SJCRH30 (cell line): ENCODE data around the gene ZG16B. TPM values are rescaled to one million over a fixed set of nuclear protein-coding genes. Genes with fewer than 3 reads are reported as not detected.

ENCODE experiments used
- DNase-seq, 2 experiments: peaks; one replicate each; pipeline ENCODE4 v3.0.0-alpha.2; 2015 to 2020
- H3K27ac ChIP-seq: fragments of 250-450 bp; sonication (Bioruptor Pico); 2 replicates; pipeline ENCODE4 v1.5.1; 2020; ENCODE audit warnings: mild to moderate bottlenecking, moderate library complexity
- H3K27me3 ChIP-seq: fragments of 250-450 bp; sonication (Bioruptor Pico); 2 replicates; pipeline ENCODE4 v1.5.1; 2020; ENCODE audit warnings: mild to moderate bottlenecking, moderate library complexity
- H3K36me3 ChIP-seq: fragments of 250-450 bp; sonication (Bioruptor Pico); 2 replicates; pipeline ENCODE4 v1.5.1; 2020; ENCODE audit warnings: mild to moderate bottlenecking, moderate library complexity
- H3K4me1 ChIP-seq: fragments of 250-450 bp; sonication (Bioruptor Pico); 2 replicates; pipeline ENCODE4 v1.5.1; 2020; ENCODE audit warnings: mild to moderate bottlenecking, moderate library complexity
- H3K4me3 ChIP-seq: fragments of 250-450 bp; sonication (Bioruptor Pico); 2 replicates; pipeline ENCODE4 v1.5.1; 2020; ENCODE audit warnings: mild to moderate bottlenecking, moderate library complexity
- H3K9me3 ChIP-seq: fragments of 250-450 bp; sonication (Bioruptor Pico); replicated peaks from 2 replicates; pipeline ENCODE4 v1.5.1; 2020; ENCODE audit warnings: mild to moderate bottlenecking, moderate library complexity
- total RNA-seq: library from RNA; depleted of rRNA; stranded (reverse); fragments of >200 nt; shearing (Covaris generic); gene quantifications from 2 replicates; pipeline ENCODE4 v1.2.3, GENCODE V29; 2014

Gene ZG16B
- total RNA-seq, 1 experiment from 2014 or later: not detected

DNA sequence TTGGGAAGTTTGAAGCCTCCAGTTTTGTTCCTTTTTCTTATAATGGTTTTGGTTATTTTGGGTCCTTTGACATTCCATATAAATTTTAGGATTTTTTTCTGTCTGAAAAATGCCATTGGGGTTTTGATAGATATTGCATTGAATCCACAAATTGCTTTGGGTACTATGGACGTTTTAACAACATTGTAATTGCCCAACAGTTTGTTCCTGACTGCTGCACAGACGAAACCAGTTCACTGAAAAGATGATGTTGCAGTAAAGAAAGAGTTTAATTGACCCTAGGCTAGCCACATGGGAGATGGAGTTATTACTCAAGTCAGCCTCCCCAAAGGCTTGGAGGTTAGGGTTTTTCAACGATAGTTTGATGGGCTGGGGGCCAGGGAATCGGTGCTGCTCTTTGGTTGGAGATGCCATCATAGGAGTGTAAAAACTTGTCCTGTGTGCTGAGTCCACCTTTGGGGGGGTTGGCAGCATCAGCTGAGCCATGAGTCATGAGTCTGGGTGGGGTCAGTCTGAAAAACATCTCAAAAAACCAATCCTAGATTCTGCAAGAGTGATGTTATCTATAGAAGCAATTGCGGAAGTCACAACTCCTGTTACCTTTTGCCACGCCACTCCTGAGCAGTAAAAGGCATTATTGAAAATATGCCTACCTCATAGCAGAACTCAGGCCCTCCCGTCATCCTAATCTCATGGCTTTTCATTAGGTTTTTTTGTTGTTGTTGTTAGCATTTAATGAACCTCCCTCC lies 34.5 kb upstream of the ZG16B start:
- Histone ChIP-seq H3K4me1 (no peaks in the 10 kb centered on the region), H3K27me3 (0 out of 2 replicates have a peak, but pooled peaks cover 4% of the 10 kb centered on the region), H3K36me3 (no peaks in the 10 kb centered on the region), H3K4me3 (no peak overlapping the region), H3K27ac (no peak overlapping the region), H3K9me3 (no peaks in the 10 kb centered on the region)
- no peak for DNase-seq

DNA sequence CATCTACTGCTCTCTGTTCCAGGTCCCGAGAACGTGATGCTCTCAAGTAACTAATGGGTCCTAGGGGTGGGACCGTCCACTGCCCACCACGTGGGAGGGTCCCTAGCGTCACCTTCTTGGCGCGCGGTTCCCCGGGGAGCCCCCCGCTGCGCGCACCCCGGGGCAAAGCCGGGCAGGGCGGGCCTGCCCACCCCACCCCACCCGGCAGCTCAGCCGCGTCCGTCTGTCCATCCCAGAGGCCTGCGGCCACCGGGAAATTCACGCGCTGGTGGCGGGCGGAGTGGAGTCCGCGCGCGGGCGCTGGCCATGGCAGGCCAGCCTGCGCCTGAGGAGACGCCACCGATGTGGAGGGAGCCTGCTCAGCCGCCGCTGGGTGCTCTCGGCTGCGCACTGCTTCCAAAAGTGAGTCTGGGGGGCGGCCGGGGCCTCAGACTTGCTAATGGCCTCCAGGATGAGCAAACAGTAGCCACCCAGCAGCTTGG lies 31.3 kb upstream of the ZG16B start:
- no peak for DNase-seq
- H3K4me3 ChIP-seq: no peak overlapping the region
- no peaks in the 10 kb centered on the region for H3K36me3 ChIP-seq
- H3K4me1 ChIP-seq: no peaks in the 10 kb centered on the region
- H3K27ac ChIP-seq: no peak overlapping the region
- H3K9me3 ChIP-seq: peaks cover 4% of the 10 kb centered on the region; the same call in 1 of the 2 replicates
- 0 out of 2 replicates have a peak, but pooled peaks cover 4% of the 10 kb centered on the region for H3K27me3 ChIP-seq

DNA sequence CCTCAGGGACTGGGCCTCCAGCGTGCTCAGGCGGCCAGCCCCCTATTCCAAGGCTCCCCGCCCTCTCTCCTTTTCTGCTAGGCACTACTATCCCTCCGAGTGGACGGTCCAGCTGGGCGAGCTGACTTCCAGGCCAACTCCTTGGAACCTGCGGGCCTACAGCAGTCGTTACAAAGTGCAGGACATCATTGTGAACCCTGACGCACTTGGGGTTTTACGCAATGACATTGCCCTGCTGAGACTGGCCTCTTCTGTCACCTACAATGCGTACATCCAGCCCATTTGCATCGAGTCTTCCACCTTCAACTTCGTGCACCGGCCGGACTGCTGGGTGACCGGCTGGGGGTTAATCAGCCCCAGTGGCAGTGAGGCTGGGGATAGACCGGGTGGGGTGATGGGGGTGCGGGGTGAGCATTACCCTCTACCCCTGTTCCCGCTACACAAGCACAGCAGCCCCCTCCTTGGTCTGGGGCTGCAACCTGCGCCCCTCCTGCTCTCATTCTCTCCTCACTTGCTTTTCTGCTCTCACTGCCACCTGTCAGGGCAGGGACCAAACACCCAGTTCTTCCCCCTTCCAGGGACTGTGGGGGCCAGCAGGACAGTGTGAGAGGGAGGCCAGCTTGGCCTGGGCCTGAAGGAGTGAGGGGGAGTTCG lies 30.8 kb upstream of the ZG16B start:
- H3K27me3 ChIP-seq: 0 out of 2 replicates have a peak, but pooled peaks cover under 1% of the 10 kb centered on the region
- H3K9me3 ChIP-seq: peaks cover 4% of the 10 kb centered on the region; the same call in 1 of the 2 replicates
- no peaks in the 10 kb centered on the region for H3K4me1 ChIP-seq
- no peak overlapping the region for H3K4me3 ChIP-seq
- no peaks in the 10 kb centered on the region for H3K36me3 ChIP-seq
- no peak overlapping the region for H3K27ac ChIP-seq
- no peak for DNase-seq

DNA sequence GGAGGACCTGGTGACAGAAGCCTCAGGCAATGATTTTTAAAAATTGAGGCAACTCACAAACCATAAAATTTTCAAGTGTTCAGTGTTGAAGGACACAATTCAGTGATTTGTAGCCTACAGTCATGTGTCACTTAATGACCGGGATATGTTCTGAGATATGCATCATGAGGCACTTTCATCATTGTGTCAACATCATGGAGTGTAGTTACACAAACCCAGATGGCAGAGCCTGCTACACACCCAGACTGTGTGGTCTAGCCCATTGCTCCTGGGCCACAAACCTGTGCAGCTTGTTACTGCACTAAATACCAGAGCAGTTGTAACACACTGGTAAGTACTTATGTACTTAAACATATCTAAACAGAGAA lies 30.3 kb upstream of the ZG16B start:
- Histone ChIP-seq H3K27ac (no peak overlapping the region), H3K9me3 (peaks cover 4% of the 10 kb centered on the region; the same call in 1 of the 2 replicates), H3K36me3 (no peaks in the 10 kb centered on the region), H3K4me3 (no peak overlapping the region), H3K4me1 (no peaks in the 10 kb centered on the region), H3K27me3 (no peaks in the 10 kb centered on the region)
- DNase-seq: no peak

DNA sequence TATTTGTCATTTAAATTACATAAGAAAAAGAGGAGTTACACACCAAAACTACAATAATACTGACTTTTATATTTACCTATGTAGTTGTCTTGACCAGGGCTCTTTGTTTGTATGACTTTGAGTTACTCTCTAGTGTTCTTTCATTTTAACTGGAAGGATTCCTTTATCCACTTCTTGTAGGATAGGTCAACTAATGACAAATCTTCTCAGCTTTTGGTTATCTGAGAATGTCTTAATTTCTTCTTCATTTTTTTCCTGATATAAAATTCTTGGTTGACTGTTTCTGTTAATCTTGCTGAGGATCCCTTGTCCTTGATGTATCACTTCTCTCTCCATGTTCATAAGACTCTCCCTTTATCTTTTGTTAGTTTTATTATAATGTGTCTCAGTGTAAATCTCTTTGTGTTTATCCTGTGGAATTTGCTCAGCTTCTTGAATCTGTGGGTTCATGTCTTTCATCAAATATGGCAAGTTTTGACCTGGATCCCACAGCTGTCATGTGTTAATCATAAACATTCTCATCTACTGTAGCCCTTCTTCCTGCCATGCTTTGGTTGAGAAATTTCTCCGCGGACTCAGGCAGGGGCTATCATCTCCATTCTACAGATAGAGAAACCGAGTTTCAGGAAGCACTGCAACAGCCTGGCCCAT lies 26.4 kb upstream of the ZG16B start:
- no peak overlapping the region for H3K27ac ChIP-seq

DNA sequence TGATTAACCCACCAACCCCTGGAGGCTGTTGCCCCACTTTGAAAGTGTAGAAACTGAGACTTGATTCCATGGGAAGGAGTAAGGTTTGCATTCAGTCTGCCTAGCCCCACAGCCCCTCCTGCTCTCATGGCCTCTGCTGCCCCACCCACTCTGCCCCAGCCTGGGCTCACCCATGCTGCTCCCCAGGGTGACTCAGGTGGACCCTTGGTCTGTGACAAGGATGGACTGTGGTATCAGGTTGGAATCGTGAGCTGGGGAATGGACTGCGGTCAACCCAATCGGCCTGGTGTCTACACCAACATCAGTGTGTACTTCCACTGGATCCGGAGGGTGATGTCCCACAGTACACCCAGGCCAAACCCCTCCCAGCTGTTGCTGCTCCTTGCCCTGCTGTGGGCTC lies 25.4 kb upstream of the ZG16B start:
- Histone ChIP-seq H3K4me3 (no peak overlapping the region), H3K36me3 (no peaks in the 10 kb centered on the region), H3K4me1 (no peaks in the 10 kb centered on the region), H3K9me3 (peaks cover 4% of the 10 kb centered on the region), H3K27ac (no peak overlapping the region), H3K27me3 (no peaks in the 10 kb centered on the region)
- DNase-seq: no peak

More for the DNA sequence above, 26.4 kb upstream of the ZG16B start:
- Histone ChIP-seq H3K27me3 (no peaks in the 10 kb centered on the region), H3K9me3 (peaks cover 4% of the 10 kb centered on the region; the same call in 1 of the 2 replicates), H3K4me1 (no peaks in the 10 kb centered on the region), H3K4me3 (no peak overlapping the region), H3K36me3 (no peaks in the 10 kb centered on the region)
- no peak for DNase-seq

DNA sequence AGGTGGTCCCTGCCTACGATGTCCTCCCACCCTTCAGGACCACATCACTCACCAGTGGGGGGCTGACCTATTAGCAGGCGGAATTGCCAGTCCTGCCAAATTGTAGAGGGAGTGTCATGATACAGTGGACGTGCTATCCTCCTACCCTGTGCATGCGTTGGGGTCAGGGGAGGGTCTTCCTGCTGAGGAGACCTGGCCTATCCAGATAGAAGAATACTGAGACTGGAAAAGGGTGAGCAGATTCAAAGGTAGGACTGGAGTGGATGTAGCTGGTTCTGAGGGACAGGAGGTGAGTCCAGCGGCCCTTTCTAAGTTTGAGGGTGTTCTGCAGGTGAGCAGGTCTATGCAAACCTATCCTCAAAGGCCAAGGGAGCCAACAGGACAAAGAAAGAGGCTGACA lies 23.8 kb upstream of the ZG16B start:
- H3K36me3 ChIP-seq: no peaks in the 10 kb centered on the region
- no peaks in the 10 kb centered on the region for H3K27me3 ChIP-seq
- H3K27ac ChIP-seq: no peak overlapping the region
- DNase-seq: no peak
- H3K9me3 ChIP-seq: peaks cover 4% of the 10 kb centered on the region
- H3K4me3 ChIP-seq: no peak overlapping the region
- H3K4me1 ChIP-seq: no peaks in the 10 kb centered on the region

DNA sequence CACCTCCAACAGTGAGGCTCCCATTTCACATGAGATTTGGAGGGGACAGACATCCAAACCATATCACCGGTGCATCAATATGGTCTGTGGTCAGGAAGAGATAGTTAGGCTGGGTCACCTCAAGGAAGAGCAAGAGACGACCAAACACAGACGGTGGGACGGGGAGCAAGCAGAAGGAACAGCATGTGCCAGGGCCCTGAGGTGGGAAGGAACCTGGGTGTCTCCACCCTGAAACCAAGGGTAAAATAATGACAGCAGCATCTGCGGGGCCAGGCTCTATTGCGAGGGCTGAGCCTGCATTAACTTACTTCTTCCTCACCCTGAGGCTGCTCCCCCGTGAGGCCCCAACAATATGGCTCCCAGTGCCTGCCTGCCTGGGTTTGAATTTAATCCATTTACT lies 21.9 kb upstream of the ZG16B start:
- no peaks in the 10 kb centered on the region for H3K4me1 ChIP-seq
- H3K27me3 ChIP-seq: 0 out of 2 replicates have a peak, but pooled peaks cover 3% of the 10 kb centered on the region
- no peak overlapping the region for H3K4me3 ChIP-seq
- peaks cover 2% of the 10 kb centered on the region for H3K9me3 ChIP-seq
- DNase-seq: no peak
- no peak overlapping the region for H3K27ac ChIP-seq
- H3K36me3 ChIP-seq: no peaks in the 10 kb centered on the region

DNA sequence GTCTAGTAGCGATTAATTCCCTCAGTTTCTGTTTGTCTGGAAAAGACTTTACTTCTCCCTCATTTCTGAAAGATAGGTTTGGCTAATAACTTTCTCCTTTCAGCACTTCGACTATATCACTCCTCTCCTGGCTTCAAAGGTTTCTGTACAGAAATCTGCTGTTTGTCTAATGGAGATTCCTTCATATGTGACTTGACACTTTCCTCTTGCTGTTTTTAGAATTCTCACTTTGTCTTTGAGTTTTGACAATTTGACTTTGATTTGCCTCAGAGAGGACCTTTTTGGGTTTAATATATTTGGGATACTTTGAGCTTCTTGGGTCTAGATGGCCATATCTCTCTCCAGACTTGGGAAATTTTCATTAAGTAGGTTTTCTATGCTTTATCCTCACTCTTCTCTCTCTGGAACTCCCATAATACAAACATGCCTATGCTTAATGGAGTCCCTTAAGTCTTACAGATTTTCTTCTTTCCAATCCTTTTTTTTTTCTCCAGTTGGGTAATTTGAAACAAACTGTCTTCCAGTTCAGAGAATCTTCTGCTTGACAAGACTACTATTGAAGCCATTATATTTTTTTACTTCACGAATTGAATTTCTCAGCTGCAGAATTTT lies 20.8 kb upstream of the ZG16B start:
- H3K36me3 ChIP-seq: no peaks in the 10 kb centered on the region
- H3K9me3 ChIP-seq: no peaks in the 10 kb centered on the region; the same call in 1 of the 2 replicates

DNA sequence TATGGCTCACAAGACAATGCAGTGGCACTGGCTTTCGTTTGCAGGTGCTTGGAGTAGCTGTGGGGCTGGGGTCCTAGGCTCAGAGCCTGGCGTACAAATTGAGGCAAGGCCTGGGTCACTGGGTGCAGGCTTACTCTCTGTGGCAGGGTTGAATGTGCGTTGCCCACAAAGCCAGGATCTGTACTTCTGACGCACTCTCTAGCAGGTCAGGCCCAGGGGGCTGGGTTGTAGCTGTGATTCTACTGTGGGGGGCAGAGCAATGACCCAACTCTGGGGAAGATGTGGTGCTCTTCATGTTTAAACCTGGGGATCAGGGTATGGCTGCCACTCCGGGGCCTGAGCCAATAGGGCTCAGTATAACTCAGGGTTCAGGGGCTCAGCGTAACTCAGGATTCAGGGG lies 19.5 kb upstream of the ZG16B start:
- DNase-seq: no peak
- Histone ChIP-seq H3K4me3 (no peak overlapping the region), H3K9me3 (no peaks in the 10 kb centered on the region; the same call in 1 of the 2 replicates)

More for the DNA sequence above, 20.8 kb upstream of the ZG16B start:
- Histone ChIP-seq H3K4me1 (no peaks in the 10 kb centered on the region), H3K27ac (no peak overlapping the region), H3K4me3 (no peak overlapping the region), H3K27me3 (0 out of 2 replicates have a peak, but pooled peaks cover 3% of the 10 kb centered on the region)
- no peak for DNase-seq

DNA sequence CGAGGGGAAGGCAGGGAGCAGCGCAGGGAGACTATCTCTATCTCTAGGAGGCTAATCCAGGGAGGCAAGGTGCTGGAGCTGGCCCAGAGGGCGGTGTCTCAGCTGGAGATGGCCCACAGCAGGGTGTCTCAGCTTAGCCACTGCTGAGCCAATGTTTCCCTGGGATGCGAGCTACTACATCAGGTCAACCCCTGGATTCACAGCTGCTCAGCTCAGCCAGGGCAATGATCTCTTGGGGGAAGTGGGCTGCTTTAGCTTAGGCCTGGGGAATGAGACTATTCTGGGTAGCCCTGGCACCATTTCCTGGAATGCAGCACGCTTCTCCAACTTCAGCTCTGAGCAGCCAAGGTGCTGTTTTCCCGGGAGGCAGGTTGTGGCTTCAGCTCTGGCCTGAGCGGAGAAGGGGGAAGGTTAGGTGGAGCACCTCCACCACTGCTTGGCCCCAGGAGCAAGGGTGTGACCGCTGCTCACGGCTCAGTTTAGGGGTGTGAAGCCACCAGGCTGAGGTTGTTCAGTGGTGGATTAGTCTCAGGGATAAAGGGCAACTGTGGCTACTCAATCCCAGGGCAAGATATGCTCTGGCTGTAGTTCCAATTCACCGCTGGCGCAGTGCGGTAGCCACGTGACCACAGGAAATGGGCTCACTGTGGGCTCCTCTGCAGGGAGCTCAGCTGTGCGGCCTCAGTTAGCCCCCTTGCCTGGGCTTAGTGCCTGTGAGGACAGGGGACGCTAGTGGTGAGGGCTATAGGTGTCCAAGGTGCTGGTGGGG lies 18.2 kb upstream of the ZG16B start:
- Histone ChIP-seq H3K9me3 (no peaks in the 10 kb centered on the region; the same call in 1 of the 2 replicates), H3K36me3 (no peaks in the 10 kb centered on the region), H3K4me1 (peaks cover 4% of the 10 kb centered on the region), H3K27ac (no peak overlapping the region), H3K4me3 (no peak overlapping the region), H3K27me3 (peaks cover 14% of the 10 kb centered on the region)
- DNase-seq: peak in 1 of 2 experiments; percentile 7

More for the DNA sequence above, 19.5 kb upstream of the ZG16B start:
- H3K27ac ChIP-seq: no peak overlapping the region
- no peaks in the 10 kb centered on the region for H3K36me3 ChIP-seq
- H3K27me3 ChIP-seq: peaks cover 8% of the 10 kb centered on the region
- peaks cover 4% of the 10 kb centered on the region for H3K4me1 ChIP-seq

DNA sequence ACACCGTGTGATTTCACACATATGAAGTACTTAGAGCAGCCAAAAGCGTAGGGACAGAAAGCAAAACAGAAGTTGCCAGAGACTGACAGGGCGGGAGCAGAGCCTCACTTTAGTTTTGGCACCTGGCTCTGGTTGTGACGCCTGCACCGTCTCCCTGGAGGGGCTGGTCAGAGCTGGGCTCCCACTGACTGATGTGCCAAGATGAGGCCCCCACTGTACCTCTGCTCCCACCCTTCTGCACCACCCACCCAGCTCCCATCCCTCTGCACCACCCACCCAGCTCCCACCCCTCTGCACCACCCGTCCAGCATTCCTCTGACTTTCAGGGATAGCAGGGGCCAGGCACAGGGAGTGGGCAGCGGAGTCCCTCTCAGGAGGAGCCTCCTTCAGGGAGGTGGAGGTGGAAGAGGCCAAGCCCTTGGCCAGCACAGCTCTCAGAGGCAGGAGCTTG lies 16.3 kb upstream of the ZG16B start:
- Histone ChIP-seq H3K4me1 (peaks cover 4% of the 10 kb centered on the region), H3K36me3 (no peaks in the 10 kb centered on the region), H3K27me3 (peaks cover 14% of the 10 kb centered on the region), H3K4me3 (no peak overlapping the region), H3K9me3 (no peaks in the 10 kb centered on the region; the same call in 1 of the 2 replicates), H3K27ac (no peak overlapping the region)
- DNase-seq: no peak

DNA sequence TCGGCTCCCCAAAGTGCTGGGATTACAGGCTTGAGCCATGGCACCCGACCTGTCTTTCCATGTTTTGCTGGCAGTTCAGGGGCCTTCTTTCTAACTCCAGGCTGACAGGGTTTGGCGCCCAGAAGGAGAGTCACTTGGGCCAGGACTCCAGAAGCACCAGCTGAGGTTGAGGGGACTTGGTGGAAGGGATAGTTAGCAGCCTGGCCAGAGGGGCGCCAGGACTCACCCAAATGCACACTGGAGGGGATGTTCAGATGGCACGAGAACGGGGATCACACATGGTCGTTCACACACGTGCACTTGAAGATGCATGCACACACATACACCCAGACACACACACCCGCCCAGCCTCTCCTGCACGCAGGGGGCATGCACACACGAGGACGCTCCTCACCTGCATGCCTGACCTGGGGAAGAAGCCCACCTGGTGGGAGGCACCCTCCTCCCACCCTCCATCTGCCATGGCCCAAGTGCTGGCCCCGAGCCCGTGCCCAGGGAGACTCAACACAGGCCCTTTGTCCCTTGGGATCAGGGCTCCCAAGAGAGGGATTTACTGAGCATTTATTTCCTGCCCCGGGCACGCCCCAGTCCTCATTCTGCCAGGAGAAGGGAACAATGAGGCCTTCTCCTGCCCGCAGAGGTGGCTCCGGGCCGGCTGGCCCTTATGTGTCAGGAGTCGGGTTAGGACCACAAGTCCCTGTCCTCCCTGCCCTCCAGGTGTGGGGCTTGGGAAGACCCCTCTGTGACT lies 15.4 kb upstream of the ZG16B start:
- H3K4me1 ChIP-seq: peaks cover 4% of the 10 kb centered on the region
- no peaks in the 10 kb centered on the region for H3K36me3 ChIP-seq
- H3K9me3 ChIP-seq: no peaks in the 10 kb centered on the region
- peak in 1 of 2 experiments; percentile 32 for DNase-seq
- no peak overlapping the region for H3K27ac ChIP-seq
- peaks cover 20% of the 10 kb centered on the region for H3K27me3 ChIP-seq
- no peak overlapping the region for H3K4me3 ChIP-seq
